Measurements from ENCODE around the gene EFNA3.

EFNA3 gene

DNA sequence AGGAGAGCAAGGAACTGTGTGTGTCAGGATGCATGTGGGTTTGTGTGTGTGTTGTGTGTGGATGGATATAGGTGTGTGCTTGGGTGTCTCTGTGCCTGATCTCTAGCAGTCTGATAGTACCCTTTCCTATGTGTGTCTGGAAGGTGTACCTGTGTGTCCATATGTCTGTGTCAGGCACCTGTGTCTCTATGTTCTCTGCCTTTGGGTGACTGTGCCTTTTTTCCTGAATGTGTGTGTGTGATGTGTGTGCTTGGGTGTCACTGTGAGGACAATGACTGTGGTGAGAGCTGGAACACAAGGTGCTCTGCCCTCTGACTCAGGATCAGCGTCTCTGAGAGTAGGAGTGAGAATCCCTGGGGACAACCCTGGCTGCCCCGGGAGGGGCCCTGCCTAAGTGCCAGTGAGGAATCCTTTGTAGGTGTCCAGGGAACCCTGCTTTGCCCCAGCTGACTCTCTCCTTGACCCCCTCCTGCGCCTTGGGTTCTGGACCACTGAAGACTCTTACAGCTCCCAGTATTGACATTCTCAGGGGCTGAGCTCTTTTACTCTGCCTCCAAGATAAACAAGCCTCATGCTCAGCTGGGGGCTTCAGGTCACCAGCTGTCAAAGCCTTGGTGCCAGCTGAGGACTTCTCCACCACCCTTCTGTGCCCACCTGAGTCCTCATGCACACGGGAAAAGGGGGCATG is 735 bp upstream of the EFNA3 start:
- no peaks in the 10 kb centered on the region for H3K36me3 ChIP-seq
- no peak overlapping the region for H3K27ac ChIP-seq
- peaks cover 0 to 53% (median 43%) of the 10 kb centered on the region in 4 donors for H3K4me1 ChIP-seq
- no peaks in the 10 kb centered on the region for H3K9me3 ChIP-seq
- peaks cover 9 to 41% of the 10 kb centered on the region in 2 donors for H3K27me3 ChIP-seq
- DNase-seq, result no peak
- H3K4me3 ChIP-seq, result no peak overlapping the region
- TF ChIP-seq CTCF (IDR thresholded peaks at IDR 0.05), result no peak
- intact Hi-C loops (cut with DNase I; ENCODE audit: low total_unique reads), result no loop called here

DNA sequence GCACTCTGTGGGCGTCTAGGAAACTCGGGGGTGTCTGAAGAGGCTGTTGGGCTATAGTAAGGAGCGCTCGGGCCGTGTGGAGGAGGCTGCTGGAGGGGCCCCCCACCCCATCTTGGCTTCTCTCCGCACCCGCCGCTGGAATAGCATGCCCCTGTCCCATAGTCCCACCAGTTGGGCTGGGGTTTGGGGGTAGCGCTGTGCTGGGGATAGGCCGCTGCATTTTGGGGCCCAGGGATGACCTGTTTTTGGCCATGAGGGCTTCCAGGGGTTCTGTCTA is 511 bp downstream of the EFNA3 start:
- no peak for DNase-seq
- H3K4me1 ChIP-seq, result peaks cover 0 to 66% (median 45%) of the 10 kb centered on the region in 4 donors
- intact Hi-C loops (cut with DNase I; ENCODE audit: low total_unique reads), result no loop called here
- no peak overlapping the region for H3K27ac ChIP-seq
- H3K36me3 ChIP-seq, result no peaks in the 10 kb centered on the region
- peaks cover 9 to 54% of the 10 kb centered on the region in 2 donors for H3K27me3 ChIP-seq
- TF ChIP-seq CTCF (IDR thresholded peaks at IDR 0.05), result no peak
- peak overlapping the region; percentile 41 to 56 for H3K4me3 ChIP-seq
- no peaks in the 10 kb centered on the region for H3K9me3 ChIP-seq

- Histone ChIP-seq H3K27me3 (peaks cover 9 to 57% of the 10 kb centered on the region in 2 donors), H3K27ac (no peak overlapping the region)
- DNase-seq, result no peak
These were observed 1.1 kb downstream of the EFNA3 start for GRCh38 chr1:155079487-155080311.

DNA sequence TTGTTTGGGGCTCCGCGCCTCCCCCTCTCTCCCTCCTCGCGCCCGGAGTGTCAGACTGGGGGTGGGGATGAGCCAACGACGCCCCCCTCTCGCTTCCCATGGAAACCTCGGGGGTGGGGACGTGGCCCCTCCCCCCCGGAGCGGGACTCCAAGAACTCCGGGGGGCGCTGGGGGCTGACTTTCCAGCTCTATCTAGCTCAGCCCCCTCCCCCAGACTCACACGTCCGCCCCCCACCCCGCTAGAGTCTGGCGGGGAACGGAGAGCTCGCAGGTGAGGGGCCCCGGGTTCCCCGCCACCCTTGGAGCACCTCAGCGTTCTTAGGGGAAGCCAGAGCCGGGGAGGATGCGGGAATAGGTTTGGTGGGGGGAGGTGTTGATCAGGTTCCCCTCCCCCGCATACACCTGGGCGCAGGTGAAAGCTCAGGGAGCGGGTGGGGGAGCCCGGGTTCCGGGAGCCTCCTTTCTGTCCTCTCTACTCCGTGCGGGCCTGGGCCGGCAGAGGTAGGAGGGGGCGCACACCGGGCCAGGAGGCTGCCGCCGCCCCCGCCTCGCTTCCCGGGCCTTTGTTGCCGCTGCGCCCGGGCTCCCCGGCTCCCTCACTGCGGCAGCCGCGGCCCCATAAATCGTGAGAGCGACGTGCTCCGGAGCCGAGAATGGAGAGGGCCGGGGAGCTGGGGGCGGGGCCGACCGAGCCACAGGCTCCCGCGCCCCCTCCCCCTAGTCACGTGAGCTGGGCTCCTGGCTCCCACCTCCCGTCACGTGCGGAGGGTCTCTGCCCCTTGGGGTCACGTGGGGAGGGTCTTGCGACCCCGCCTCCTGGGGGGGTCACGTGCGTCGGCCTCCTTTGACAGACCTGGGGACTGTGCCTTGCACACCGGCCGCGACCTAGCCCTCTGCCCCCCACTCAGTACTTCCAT is 1.9 kb downstream of the EFNA3 start:
- Histone ChIP-seq H3K36me3 (no peaks in the 10 kb centered on the region), H3K27me3 (peaks cover 9 to 57% of the 10 kb centered on the region in 2 donors), H3K27ac (no peak overlapping the region), H3K4me3 (peak overlapping the region in 1 of 2 donors; percentile 56), H3K4me1 (peaks cover 0 to 74% (median 51%) of the 10 kb centered on the region in 4 donors), H3K9me3 (no peaks in the 10 kb centered on the region)
- intact Hi-C loops (cut with DNase I; ENCODE audit: low total_unique reads), result no loop called here
- DNase-seq, result no peak
- TF ChIP-seq CTCF (IDR thresholded peaks at IDR 0.05), result no peak

More at GRCh38 chr1:155079487-155080311, 1.1 kb downstream of the EFNA3 start:
- Histone ChIP-seq H3K4me1 (peaks cover 0 to 71% (median 50%) of the 10 kb centered on the region in 4 donors), H3K4me3 (peak overlapping the region in 1 of 2 donors; percentile 56), H3K36me3 (no peaks in the 10 kb centered on the region), H3K9me3 (no peaks in the 10 kb centered on the region)
- intact Hi-C loops (cut with DNase I; ENCODE audit: low total_unique reads), result no loop called here
- no peak for TF ChIP-seq CTCF (IDR thresholded peaks at IDR 0.05)

DNA sequence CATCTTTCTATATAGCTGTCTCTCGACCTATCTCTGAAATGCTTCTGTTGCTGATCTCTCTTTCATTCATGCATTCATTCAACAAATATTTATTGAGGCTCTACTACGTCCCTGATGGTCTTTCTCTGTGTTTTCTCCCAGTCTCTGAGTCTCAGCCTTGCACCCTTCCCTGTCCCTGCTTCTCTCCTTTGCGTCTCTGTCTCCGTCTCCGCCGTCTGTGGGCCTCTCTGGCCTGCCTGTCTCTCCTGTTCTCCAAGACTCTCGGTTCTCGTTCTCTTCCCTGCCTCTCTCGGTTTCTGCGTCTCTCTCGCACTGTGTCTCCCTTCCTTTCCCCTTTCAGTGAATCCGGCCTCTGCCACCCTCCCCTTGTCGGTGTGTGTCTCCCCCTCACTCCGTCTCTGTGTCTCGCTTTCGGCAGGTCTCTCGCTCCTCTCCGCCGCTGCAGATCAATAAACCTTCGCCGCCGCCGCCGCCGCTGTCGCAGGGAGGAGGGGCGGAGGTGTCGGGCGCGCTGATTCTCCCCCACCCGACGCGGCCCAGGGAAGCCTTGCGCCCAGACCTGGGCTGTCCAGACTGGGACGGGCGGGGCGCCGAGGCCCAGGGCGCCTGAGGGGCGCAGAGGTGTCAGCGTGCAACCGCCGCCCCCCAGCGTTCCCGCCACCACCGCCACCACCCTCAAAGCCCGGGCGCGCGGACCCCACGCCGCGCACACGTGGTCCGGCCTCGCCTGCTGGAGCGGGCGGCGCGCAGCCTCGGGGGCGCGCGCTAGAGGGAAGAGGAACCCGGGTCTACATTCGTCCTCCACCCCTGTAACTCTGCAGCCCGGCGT is 3.0 kb downstream of the EFNA3 start:
- no peaks in the 10 kb centered on the region for H3K9me3 ChIP-seq
- no peaks in the 10 kb centered on the region for H3K36me3 ChIP-seq
- TF ChIP-seq CTCF (IDR thresholded peaks at IDR 0.05), result no peak
- no peak overlapping the region for H3K27ac ChIP-seq
- H3K4me1 ChIP-seq, result peaks cover 0 to 84% (median 58%) of the 10 kb centered on the region in 4 donors
- intact Hi-C loops (cut with DNase I; ENCODE audit: low total_unique reads), result no loop called here
- DNase-seq, result no peak
- H3K4me3 ChIP-seq, result no peak overlapping the region
- H3K27me3 ChIP-seq, result peaks cover 9 to 57% of the 10 kb centered on the region in 2 donors
